GM23338 (cell line): ENCODE data around the gene APOL4. TPM values are rescaled to one million over a fixed set of nuclear protein-coding genes. Genes with fewer than 3 reads are reported as not detected.

Experiments
- ATAC-seq: fragments of 200-7000 bp; cut with Tn5 transposase; 3 replicates; pipeline ENCODE4 v1.9.1; 2020
- DNase-seq: peaks from one replicate; pipeline ENCODE4 v3.0.0-alpha.2; 2015; ENCODE audit warnings: low spot score
- H2AFZ ChIP-seq: fragments of 200-600 bp; sonication (generic); 2 replicates; pipeline ENCODE4 v1.8.0; 2016; ENCODE audit warnings: antibody characterized with exemption, mild to moderate bottlenecking, moderate library complexity
- H3F3A ChIP-seq: fragments of 200-600 bp; sonication (generic); replicated peaks from 2 replicates; pipeline ENCODE4 v1.8.0; 2017; ENCODE audit warnings: antibody characterized with exemption, mixed run types, low read depth
- H3K27ac ChIP-seq: fragments of 200-600 bp; sonication (generic); 2 replicates; pipeline ENCODE4 v1.6.1; 2016; ENCODE audit warnings: low read depth
- H3K27me3 ChIP-seq: fragments of 200-600 bp; sonication (generic); 2 replicates; pipeline ENCODE4 v1.8.0; 2016; ENCODE audit warnings: mild to moderate bottlenecking, mixed run types, moderate library complexity; ENCODE audit not compliant: insufficient read depth
- H3K36me3 ChIP-seq: fragments of 200-600 bp; sonication (generic); 2 replicates; pipeline ENCODE4 v1.8.0; 2016; ENCODE audit warnings: mild to moderate bottlenecking; ENCODE audit not compliant: insufficient read depth
- H3K4me1 ChIP-seq: fragments of 200-600 bp; sonication (generic); 2 replicates; pipeline ENCODE4 v1.8.0; 2016; ENCODE audit warnings: mild to moderate bottlenecking, moderate library complexity; ENCODE audit not compliant: insufficient read depth
- H3K4me2 ChIP-seq: fragments of 200-600 bp; sonication (generic); 2 replicates; pipeline ENCODE4 v1.7.1; 2017; ENCODE audit warnings: mixed run types
- H3K4me3 ChIP-seq: fragments of 200-600 bp; sonication (generic); 2 replicates; pipeline ENCODE4 v1.6.1; 2016; ENCODE audit warnings: mixed run types
- H3K79me2 ChIP-seq: fragments of 200-600 bp; sonication (generic); replicated peaks from 2 replicates; pipeline ENCODE4 v1.8.0; 2017; ENCODE audit warnings: mild to moderate bottlenecking; ENCODE audit not compliant: insufficient read depth
- H3K9me2 ChIP-seq: fragments of 200-600 bp; sonication (generic); 2 replicates; pipeline ENCODE4 v1.8.0; 2017; ENCODE audit not compliant: insufficient read depth
- H4K20me1 ChIP-seq: fragments of 200-600 bp; sonication (generic); replicated peaks from 2 replicates; pipeline ENCODE4 v1.8.0; 2017; ENCODE audit warnings: mild to moderate bottlenecking; ENCODE audit not compliant: insufficient read depth
- H3K27ac Mint-ChIP-seq: 2 replicates; pipeline ENCODE4 v1.8.0; 2020; ENCODE audit warnings: inconsistent platforms, mild to moderate bottlenecking, moderate library complexity, mixed read lengths
- H3K27me3 Mint-ChIP-seq: 3 replicates; pipeline ENCODE4 v1.8.0; 2022; ENCODE audit warnings: low read depth, mild to moderate bottlenecking, moderate library complexity, mixed read lengths, inconsistent platforms; ENCODE audit not compliant: insufficient read depth, poor library complexity
- H3K36me3 Mint-ChIP-seq: 3 replicates; pipeline ENCODE4 v1.8.0; 2021; ENCODE audit warnings: low read depth, mild to moderate bottlenecking, inconsistent platforms, moderate library complexity, mixed read lengths
- H3K4me1 Mint-ChIP-seq: 3 replicates; pipeline ENCODE4 v1.8.0; 2020; ENCODE audit warnings: mild to moderate bottlenecking, inconsistent platforms, mixed read lengths
- H3K4me3 Mint-ChIP-seq: 3 replicates; pipeline ENCODE4 v1.8.0; 2021; ENCODE audit warnings: moderate library complexity, mild to moderate bottlenecking, inconsistent platforms, mixed read lengths
- H3K9me3 Mint-ChIP-seq: 3 replicates; pipeline ENCODE4 v1.8.0; 2020; ENCODE audit warnings: moderate library complexity, mild to moderate bottlenecking, inconsistent platforms, mixed read lengths
- CREB1 ChIP-seq: fragments of 250-450 bp; sonication (Bioruptor Pico); IDR thresholded peaks from 2 replicates; pipeline ENCODE4 v1.5.0; 2020; ENCODE audit warnings: low read depth, mild to moderate bottlenecking, moderate library complexity
- EZH2 ChIP-seq: fragments of 200-600 bp; sonication (generic); IDR thresholded peaks from one replicate; pipeline ENCODE4 v1.8.0; 2017; ENCODE audit warnings: antibody characterized with exemption, mild to moderate bottlenecking, low read depth; ENCODE audit not compliant: unreplicated experiment
- EZH2phosphoT487 ChIP-seq: fragments of 200-600 bp; sonication (generic); IDR thresholded peaks from one replicate; pipeline ENCODE4 v1.8.1; 2018; ENCODE audit warnings: antibody characterized with exemption; ENCODE audit not compliant: unreplicated experiment
- POLR2AphosphoS5 ChIP-seq: IDR thresholded peaks from 2 replicates; pipeline ENCODE4 v1.6.1; 2016; ENCODE audit warnings: antibody characterized with exemption, low read depth
- ZNF114 ChIP-seq: fragments of 250-450 bp; sonication (Bioruptor Pico); IDR thresholded peaks from 2 replicates; pipeline ENCODE4 v1.5.0; 2020; ENCODE audit warnings: mild to moderate bottlenecking, moderate library complexity
- ZNF331 ChIP-seq: fragments of 250-450 bp; sonication (Bioruptor Pico); IDR thresholded peaks from 2 replicates; pipeline ENCODE4 v1.5.0; 2020; ENCODE audit warnings: low read depth, mild to moderate bottlenecking, moderate library complexity
- polyA plus RNA-seq: library from polyadenylated mRNA; unstranded; fragments of >200 nt; fragmentation: Nextera tagmentation; extraction: Ambion mirVana; gene quantifications from 2 replicates; pipeline ENCODE4 v1.2.1, GENCODE V29; 2016
- total RNA-seq: library from RNA; depleted of rRNA; stranded (reverse); fragments of >200 nt; shearing (Covaris generic); gene quantifications from 2 replicates; pipeline ENCODE4 v1.2.3, GENCODE V29; 2014
- TF ChIP-seq, protein P1 (sequence below): fragments of 250-450 bp; sonication (Bioruptor Pico); IDR thresholded peaks from 2 replicates; pipeline ENCODE4 v1.5.0; 2020; ENCODE audit warnings: mild to moderate bottlenecking, moderate library complexity
- TF ChIP-seq, protein P2 (sequence below): IDR thresholded peaks from 2 replicates; pipeline ENCODE4 v1.6.1; 2016; ENCODE audit warnings: antibody characterized with exemption
- TF ChIP-seq, protein P3 (sequence below), 2 experiments: fragments of 200-600 bp in 1 of 2; sonication (generic) in 1 of 2; conservative IDR thresholded peaks; 2 replicates each; pipeline versions ENCODE4 v1.5.1 to v1.6.1; 2016 to 2017; ENCODE audit warnings: antibody characterized with exemption in 2 of 2, low read depth in 2 of 2, mild to moderate bottlenecking in 2 of 2, moderate library complexity in 1 of 2
- TF ChIP-seq, protein P4 (sequence below): IDR thresholded peaks from one replicate; pipeline ENCODE4 v1.6.1; 2018; ENCODE audit warnings: antibody characterized with exemption; ENCODE audit not compliant: unreplicated experiment

Gene APOL4
- total and polyA plus RNA-seq, 2 experiments from 2014 or later: not detected

DNA sequence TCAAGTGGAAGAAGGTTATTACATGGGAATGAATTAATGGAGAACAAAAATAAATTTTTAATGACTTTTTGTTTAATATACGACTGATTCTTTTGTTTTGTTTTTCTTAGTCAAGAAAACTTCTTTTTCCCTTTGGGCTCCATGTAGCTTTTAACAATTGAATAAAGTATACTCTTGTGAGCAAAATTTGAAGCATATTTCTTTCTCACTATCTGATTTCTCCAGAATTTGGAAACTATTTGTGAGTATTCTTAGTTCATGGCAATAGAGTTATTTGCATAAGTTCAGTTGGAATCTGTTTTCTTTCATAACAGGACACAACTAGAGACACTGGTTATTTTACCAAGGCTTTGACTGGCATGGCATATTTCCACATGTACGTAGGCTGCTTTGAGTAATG, 47.6 kb upstream of the APOL4 start (continued):
- TF ChIP-seq, protein P1, sequence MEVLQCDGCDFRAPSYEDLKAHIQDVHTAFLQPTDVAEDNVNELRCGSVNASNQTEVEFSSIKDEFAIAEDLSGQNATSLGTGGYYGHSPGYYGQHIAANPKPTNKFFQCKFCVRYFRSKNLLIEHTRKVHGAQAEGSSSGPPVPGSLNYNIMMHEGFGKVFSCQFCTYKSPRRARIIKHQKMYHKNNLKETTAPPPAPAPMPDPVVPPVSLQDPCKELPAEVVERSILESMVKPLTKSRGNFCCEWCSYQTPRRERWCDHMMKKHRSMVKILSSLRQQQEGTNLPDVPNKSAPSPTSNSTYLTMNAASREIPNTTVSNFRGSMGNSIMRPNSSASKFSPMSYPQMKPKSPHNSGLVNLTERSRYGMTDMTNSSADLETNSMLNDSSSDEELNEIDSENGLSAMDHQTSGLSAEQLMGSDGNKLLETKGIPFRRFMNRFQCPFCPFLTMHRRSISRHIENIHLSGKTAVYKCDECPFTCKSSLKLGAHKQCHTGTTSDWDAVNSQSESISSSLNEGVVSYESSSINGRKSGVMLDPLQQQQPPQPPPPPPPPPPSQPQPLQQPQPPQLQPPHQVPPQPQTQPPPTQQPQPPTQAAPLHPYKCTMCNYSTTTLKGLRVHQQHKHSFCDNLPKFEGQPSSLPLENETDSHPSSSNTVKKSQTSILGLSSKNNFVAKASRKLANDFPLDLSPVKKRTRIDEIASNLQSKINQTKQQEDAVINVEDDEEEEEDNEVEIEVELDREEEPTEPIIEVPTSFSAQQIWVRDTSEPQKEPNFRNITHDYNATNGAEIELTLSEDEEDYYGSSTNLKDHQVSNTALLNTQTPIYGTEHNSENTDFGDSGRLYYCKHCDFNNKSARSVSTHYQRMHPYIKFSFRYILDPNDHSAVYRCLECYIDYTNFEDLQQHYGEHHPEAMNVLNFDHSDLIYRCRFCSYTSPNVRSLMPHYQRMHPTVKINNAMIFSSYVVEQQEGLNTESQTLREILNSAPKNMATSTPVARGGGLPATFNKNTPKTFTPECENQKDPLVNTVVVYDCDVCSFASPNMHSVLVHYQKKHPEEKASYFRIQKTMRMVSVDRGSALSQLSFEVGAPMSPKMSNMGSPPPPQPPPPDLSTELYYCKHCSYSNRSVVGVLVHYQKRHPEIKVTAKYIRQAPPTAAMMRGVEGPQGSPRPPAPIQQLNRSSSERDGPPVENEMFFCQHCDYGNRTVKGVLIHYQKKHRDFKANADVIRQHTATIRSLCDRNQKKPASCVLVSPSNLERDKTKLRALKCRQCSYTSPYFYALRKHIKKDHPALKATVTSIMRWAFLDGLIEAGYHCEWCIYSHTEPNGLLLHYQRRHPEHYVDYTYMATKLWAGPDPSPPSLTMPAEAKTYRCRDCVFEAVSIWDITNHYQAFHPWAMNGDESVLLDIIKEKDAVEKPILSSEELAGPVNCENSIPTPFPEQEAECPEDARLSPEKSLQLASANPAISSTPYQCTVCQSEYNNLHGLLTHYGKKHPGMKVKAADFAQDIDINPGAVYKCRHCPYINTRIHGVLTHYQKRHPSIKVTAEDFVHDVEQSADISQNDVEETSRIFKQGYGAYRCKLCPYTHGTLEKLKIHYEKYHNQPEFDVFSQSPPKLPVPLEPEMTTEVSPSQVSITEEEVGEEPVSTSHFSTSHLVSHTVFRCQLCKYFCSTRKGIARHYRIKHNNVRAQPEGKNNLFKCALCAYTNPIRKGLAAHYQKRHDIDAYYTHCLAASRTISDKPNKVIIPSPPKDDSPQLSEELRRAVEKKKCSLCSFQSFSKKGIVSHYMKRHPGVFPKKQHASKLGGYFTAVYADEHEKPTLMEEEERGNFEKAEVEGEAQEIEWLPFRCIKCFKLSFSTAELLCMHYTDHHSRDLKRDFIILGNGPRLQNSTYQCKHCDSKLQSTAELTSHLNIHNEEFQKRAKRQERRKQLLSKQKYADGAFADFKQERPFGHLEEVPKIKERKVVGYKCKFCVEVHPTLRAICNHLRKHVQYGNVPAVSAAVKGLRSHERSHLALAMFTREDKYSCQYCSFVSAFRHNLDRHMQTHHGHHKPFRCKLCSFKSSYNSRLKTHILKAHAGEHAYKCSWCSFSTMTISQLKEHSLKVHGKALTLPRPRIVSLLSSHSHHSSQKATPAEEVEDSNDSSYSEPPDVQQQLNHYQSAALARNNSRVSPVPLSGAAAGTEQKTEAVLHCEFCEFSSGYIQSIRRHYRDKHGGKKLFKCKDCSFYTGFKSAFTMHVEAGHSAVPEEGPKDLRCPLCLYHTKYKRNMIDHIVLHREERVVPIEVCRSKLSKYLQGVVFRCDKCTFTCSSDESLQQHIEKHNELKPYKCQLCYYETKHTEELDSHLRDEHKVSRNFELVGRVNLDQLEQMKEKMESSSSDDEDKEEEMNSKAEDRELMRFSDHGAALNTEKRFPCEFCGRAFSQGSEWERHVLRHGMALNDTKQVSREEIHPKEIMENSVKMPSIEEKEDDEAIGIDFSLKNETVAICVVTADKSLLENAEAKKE (CRISPR knock-in tag): no peak
- TF ChIP-seq, protein P2, sequence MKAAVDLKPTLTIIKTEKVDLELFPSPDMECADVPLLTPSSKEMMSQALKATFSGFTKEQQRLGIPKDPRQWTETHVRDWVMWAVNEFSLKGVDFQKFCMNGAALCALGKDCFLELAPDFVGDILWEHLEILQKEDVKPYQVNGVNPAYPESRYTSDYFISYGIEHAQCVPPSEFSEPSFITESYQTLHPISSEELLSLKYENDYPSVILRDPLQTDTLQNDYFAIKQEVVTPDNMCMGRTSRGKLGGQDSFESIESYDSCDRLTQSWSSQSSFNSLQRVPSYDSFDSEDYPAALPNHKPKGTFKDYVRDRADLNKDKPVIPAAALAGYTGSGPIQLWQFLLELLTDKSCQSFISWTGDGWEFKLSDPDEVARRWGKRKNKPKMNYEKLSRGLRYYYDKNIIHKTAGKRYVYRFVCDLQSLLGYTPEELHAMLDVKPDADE: no peak
- no peak for TF ChIP-seq EZH2

DNA sequence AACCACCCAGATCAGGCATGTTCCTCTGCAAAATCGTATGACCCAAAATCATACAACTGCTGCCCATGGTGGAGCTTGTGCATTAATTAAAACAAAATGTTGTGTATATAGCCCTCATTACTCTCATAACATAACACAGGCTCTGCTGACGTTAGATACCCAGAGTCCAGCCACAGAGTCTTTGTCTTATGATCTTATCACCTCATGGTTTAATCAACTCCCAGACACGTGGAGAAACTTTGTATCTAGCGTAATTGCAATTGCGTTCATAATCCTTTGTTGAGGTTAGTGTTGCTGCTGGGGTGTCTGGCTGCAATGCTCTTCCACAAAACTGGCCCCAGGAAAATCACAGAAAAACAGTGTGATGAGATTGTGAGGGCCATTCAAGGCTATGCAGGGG, 46.3 kb upstream of the APOL4 start:
- peaks cover 26% of the 10 kb centered on the region for H3K9me3 Mint-ChIP-seq
- H4K20me1 ChIP-seq: no peaks in the 10 kb centered on the region
- H3K4me3 Mint-ChIP-seq: no peak overlapping the region
- no peaks in the 10 kb centered on the region for H3K79me2 ChIP-seq
- H3K4me1 Mint-ChIP-seq: peaks cover 8% of the 10 kb centered on the region; the same call in 2 of the 3 replicates
- H3F3A ChIP-seq: no peaks in the 10 kb centered on the region
- 0 out of 2 replicates have a peak, but pooled peaks cover 6% of the 10 kb centered on the region for H3K4me1 ChIP-seq
- H3K36me3 ChIP-seq: no peaks in the 10 kb centered on the region; the same call in 1 of the 2 replicates
- H3K27me3 ChIP-seq: no peaks in the 10 kb centered on the region
- H3K27ac ChIP-seq: no peak overlapping the region
- H3K4me3 ChIP-seq: no peak overlapping the region
- H3K36me3 Mint-ChIP-seq: peaks cover 6% of the 10 kb centered on the region; the same call in 1 of the 3 replicates
- H3K27me3 Mint-ChIP-seq: peaks cover 4% of the 10 kb centered on the region
- ATAC-seq: no peak
- no peak for DNase-seq
- no peak overlapping the region for H3K4me2 ChIP-seq
- H3K27ac Mint-ChIP-seq: no peak overlapping the region
- no peaks in the 10 kb centered on the region; the same call in none of the 2 replicates for H3K9me2 ChIP-seq
- H2AFZ ChIP-seq: no peak overlapping the region
- TF ChIP-seq, protein P3, sequence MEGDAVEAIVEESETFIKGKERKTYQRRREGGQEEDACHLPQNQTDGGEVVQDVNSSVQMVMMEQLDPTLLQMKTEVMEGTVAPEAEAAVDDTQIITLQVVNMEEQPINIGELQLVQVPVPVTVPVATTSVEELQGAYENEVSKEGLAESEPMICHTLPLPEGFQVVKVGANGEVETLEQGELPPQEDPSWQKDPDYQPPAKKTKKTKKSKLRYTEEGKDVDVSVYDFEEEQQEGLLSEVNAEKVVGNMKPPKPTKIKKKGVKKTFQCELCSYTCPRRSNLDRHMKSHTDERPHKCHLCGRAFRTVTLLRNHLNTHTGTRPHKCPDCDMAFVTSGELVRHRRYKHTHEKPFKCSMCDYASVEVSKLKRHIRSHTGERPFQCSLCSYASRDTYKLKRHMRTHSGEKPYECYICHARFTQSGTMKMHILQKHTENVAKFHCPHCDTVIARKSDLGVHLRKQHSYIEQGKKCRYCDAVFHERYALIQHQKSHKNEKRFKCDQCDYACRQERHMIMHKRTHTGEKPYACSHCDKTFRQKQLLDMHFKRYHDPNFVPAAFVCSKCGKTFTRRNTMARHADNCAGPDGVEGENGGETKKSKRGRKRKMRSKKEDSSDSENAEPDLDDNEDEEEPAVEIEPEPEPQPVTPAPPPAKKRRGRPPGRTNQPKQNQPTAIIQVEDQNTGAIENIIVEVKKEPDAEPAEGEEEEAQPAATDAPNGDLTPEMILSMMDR (conservative IDR thresholded peaks at IDR 0.05; ENCODE audit: low read depth in 2 of 2): no peak
- TF ChIP-seq, protein P4, sequence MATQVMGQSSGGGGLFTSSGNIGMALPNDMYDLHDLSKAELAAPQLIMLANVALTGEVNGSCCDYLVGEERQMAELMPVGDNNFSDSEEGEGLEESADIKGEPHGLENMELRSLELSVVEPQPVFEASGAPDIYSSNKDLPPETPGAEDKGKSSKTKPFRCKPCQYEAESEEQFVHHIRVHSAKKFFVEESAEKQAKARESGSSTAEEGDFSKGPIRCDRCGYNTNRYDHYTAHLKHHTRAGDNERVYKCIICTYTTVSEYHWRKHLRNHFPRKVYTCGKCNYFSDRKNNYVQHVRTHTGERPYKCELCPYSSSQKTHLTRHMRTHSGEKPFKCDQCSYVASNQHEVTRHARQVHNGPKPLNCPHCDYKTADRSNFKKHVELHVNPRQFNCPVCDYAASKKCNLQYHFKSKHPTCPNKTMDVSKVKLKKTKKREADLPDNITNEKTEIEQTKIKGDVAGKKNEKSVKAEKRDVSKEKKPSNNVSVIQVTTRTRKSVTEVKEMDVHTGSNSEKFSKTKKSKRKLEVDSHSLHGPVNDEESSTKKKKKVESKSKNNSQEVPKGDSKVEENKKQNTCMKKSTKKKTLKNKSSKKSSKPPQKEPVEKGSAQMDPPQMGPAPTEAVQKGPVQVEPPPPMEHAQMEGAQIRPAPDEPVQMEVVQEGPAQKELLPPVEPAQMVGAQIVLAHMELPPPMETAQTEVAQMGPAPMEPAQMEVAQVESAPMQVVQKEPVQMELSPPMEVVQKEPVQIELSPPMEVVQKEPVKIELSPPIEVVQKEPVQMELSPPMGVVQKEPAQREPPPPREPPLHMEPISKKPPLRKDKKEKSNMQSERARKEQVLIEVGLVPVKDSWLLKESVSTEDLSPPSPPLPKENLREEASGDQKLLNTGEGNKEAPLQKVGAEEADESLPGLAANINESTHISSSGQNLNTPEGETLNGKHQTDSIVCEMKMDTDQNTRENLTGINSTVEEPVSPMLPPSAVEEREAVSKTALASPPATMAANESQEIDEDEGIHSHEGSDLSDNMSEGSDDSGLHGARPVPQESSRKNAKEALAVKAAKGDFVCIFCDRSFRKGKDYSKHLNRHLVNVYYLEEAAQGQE: no peak
- no peak for TF ChIP-seq EZH2phosphoT487
- TF ChIP-seq, protein P2: no peak
- TF ChIP-seq EZH2: no peak
- TF ChIP-seq CREB1 (CRISPR knock-in tag): no peak
- TF ChIP-seq ZNF114: no peak
- TF ChIP-seq POLR2AphosphoS5: no peak
- no peak for TF ChIP-seq ZNF331
